HEK293 (cell line): Measurements from ENCODE around the gene ARHGEF12.
A peak's percentile ranks its signal among the peaks of the same experiment; 100 is the strongest.

ENCODE experiments used
- CTCF ChIA-PET: fragments of 350-600 bp; formaldehyde crosslinking; extraction: SDS; loops from one replicate; lab custom pipeline; 2021; ENCODE audit warnings: antibody characterized with exemption; lab: Yijun Ruan, JAX
- POLR2A ChIA-PET: fragments of 300-600 bp; formaldehyde crosslinking; extraction: SDS; loops from one replicate; lab custom pipeline; 2020; ENCODE audit warnings: antibody characterized with exemption, inconsistent platforms; lab: Yijun Ruan, JAX
- H3K27ac ChIP-seq: fragments of 200-500 bp; sonication (Bioruptor generic); 2 replicates; pipeline ENCODE4 v1.5.1; 2014; ENCODE audit warnings: low read depth, low read length, control low read depth, inconsistent platforms; ENCODE audit errors: extremely low read depth
- H3K36me3 ChIP-seq, 2 experiments: fragments of 200-500 bp in 1 of 2; sonication (Bioruptor generic) in 1 of 2; 1 replicate in 1 of 2; 2 replicates in 1 of 2; pipeline ENCODE4 v1.5.1; 2014 to 2017; ENCODE audit warnings: inconsistent platforms in 2 of 2, low read length in 2 of 2; ENCODE audit not compliant: control insufficient read depth in 2 of 2, insufficient read depth in 1 of 2
- H3K4me1 ChIP-seq: fragments of 200-500 bp; sonication (Bioruptor generic); 2 replicates; pipeline ENCODE4 v1.5.1; 2014; ENCODE audit warnings: mild to moderate bottlenecking, low read length, inconsistent platforms; ENCODE audit not compliant: control insufficient read depth, insufficient read depth
- H3K4me3 ChIP-seq: 2 replicates; pipeline ENCODE4 v1.5.1; 2011; ENCODE audit warnings: low read depth, mild to moderate bottlenecking, control low read depth, low read length, moderate library complexity
- H3K9me3 ChIP-seq: fragments of 200-500 bp; sonication (Bioruptor generic); 2 replicates; pipeline ENCODE4 v1.5.1; 2014; ENCODE audit warnings: low read depth, low read length, inconsistent platforms; ENCODE audit not compliant: control insufficient read depth, insufficient read depth
- HIC1 ChIP-seq: fragments of 450-650 bp; formaldehyde crosslinking; IDR thresholded peaks from 2 replicates; pipeline ENCODE4 v1.5.1; 2016; ENCODE audit warnings: missing biosample characterization, missing genetic modification characterization
- IKZF3 ChIP-seq: fragments of 450-650 bp; IDR thresholded peaks from 2 replicates; pipeline ENCODE4 v1.5.0; 2018; ENCODE audit warnings: missing biosample characterization, mild to moderate bottlenecking, missing genetic modification characterization, moderate library complexity
- INSM2 ChIP-seq: fragments of 450-650 bp; formaldehyde crosslinking; IDR thresholded peaks from 2 replicates; pipeline ENCODE4 v1.5.1; 2016; ENCODE audit warnings: missing biosample characterization, missing genetic modification characterization
- PRDM1 ChIP-seq: fragments of 450-650 bp; formaldehyde crosslinking; IDR thresholded peaks from 2 replicates; pipeline ENCODE4; 2016; ENCODE audit warnings: missing biosample characterization, missing genetic modification characterization
- PRDM6 ChIP-seq: fragments of 450-650 bp; formaldehyde crosslinking; IDR thresholded peaks from 2 replicates; pipeline ENCODE4 v1.5.1; 2017; ENCODE audit warnings: missing biosample characterization, missing genetic modification characterization
- SCRT2 ChIP-seq: fragments of 450-650 bp; formaldehyde crosslinking; IDR thresholded peaks from 2 replicates; pipeline ENCODE4 v1.5.1; 2016; ENCODE audit warnings: missing biosample characterization, missing genetic modification characterization
- ZBTB10 ChIP-seq: fragments of 450-650 bp; formaldehyde crosslinking; IDR thresholded peaks from 2 replicates; pipeline ENCODE4 v1.5.1; 2016; ENCODE audit warnings: missing biosample characterization, missing genetic modification characterization
- ZNF114 ChIP-seq: fragments of 450-650 bp; formaldehyde crosslinking; IDR thresholded peaks from 2 replicates; pipeline ENCODE4 v1.5.0; 2017; ENCODE audit warnings: missing biosample characterization, missing genetic modification characterization
- ZNF121 ChIP-seq: fragments of 450-650 bp; formaldehyde crosslinking; IDR thresholded peaks from 2 replicates; pipeline ENCODE4 v1.5.1; 2016; ENCODE audit warnings: missing biosample characterization, missing genetic modification characterization
- ZNF148 ChIP-seq: fragments of 450-650 bp; formaldehyde crosslinking; IDR thresholded peaks from 2 replicates; pipeline ENCODE4 v1.5.0; 2017; ENCODE audit warnings: missing biosample characterization, missing genetic modification characterization, borderline replicate concordance
- ZNF214 ChIP-seq: fragments of 450-650 bp; formaldehyde crosslinking; IDR thresholded peaks from 2 replicates; pipeline ENCODE4 v1.5.1; 2017; ENCODE audit warnings: missing biosample characterization, mild to moderate bottlenecking, missing genetic modification characterization, borderline replicate concordance
- ZNF223 ChIP-seq: fragments of 450-650 bp; formaldehyde crosslinking; IDR thresholded peaks from 2 replicates; pipeline ENCODE4 v1.5.1; 2016; ENCODE audit warnings: missing biosample characterization, missing genetic modification characterization
- ZNF548 ChIP-seq: fragments of 450-650 bp; formaldehyde crosslinking; IDR thresholded peaks from 2 replicates; pipeline ENCODE4 v1.5.1; 2016; ENCODE audit warnings: missing biosample characterization, missing genetic modification characterization
- ZNF596 ChIP-seq: fragments of 450-650 bp; IDR thresholded peaks from 2 replicates; pipeline ENCODE4 v1.5.0; 2018; ENCODE audit warnings: missing biosample characterization, mild to moderate bottlenecking, missing genetic modification characterization, moderate library complexity
- ZNF76 ChIP-seq: fragments of 450-650 bp; formaldehyde crosslinking; IDR thresholded peaks from 2 replicates; pipeline ENCODE4; 2016; ENCODE audit warnings: low read depth, missing biosample characterization, missing genetic modification characterization, borderline replicate concordance

Gene ARHGEF12

GRCh38 chr11:120400564-120401364 lies 64.6 kb downstream of the ARHGEF12 start (continued):
- TF ChIP-seq ZNF76 (tag by site-specific recombination) (no peak), SCRT2 (tag by site-specific recombination) (no peak), IKZF3 (tag by site-specific recombination) (peak; percentile 63; the same call in 1 of the 2 replicates), HIC1 (tag by site-specific recombination) (peak; percentile 76), ZNF548 (no peak), INSM2 (tag by site-specific recombination) (0 out of 2 replicates have a peak, but pooled peaks have one; percentile 37), ZNF596 (tag by site-specific recombination) (no peak), ZNF223 (tag by site-specific recombination) (no peak), ZNF121 (tag by site-specific recombination) (no peak), ZNF114 (tag by site-specific recombination) (no peak), ZNF214 (tag by site-specific recombination) (no peak), ZBTB10 (tag by site-specific recombination) (no peak)

- Histone ChIP-seq H3K9me3 (no peaks in the 10 kb centered on the region), H3K36me3 (no peaks in the 10 kb centered on the region), H3K4me3 (peak overlapping the region; percentile 15; the same call in 1 of the 2 replicates), H3K4me1 (peaks cover 16% of the 10 kb centered on the region), H3K27ac (0 out of 2 replicates have a peak overlapping the region, but pooled peaks have one; percentile 35)
- CTCF ChIA-PET = interaction anchor here (1.2 to 1.4 kb wide), 2 partner anchors 9 to 10 kb away, joined by 4 to 8 read pairs; no protein-coding TSS in a partner anchor
- TF ChIP-seq PRDM1 (tag by site-specific recombination) (peak; percentile 34; the same call in 1 of the 2 replicates), PRDM6 (tag by site-specific recombination) (peak; percentile 93), ZNF148 (tag by site-specific recombination) (no peak)
- POLR2A ChIA-PET = interaction anchor here (0.6 to 1.4 kb wide), 2 partner anchors 30 to 469 kb away, joined by 3 to 5 read pairs; no protein-coding TSS in a partner anchor
Measured at GRCh38 chr11:120401506-120401905, 65.3 kb downstream of the ARHGEF12 start.
